IPS DF 4.7 (cell line): ENCODE data around the gene KLRG1.

Source experiments
- DNase-seq: peaks from one replicate; pipeline ENCODE4 v3.0.0-alpha.2; 2013; ENCODE audit warnings: low spot score; ENCODE audit errors: extremely low read depth

The KLRG1 gene

GRCh38 chr12:8985213-8985754 lies 4.1 kb upstream of the KLRG1 start:
- no peak for DNase-seq

GRCh38 chr12:8987163-8987562 lies 2.2 kb upstream of the KLRG1 start:
- DNase-seq = no peak

- DNase-seq = no peak
These were observed 1.7 kb upstream of the KLRG1 start for GRCh38 chr12:8987685-8988084.

- DNase-seq = no peak
These were observed 2.3 kb downstream of the KLRG1 start for GRCh38 chr12:8991371-8992345.

- DNase-seq = no peak
These were observed 4.5 kb downstream of the KLRG1 start for GRCh38 chr12:8993827-8994226.

GRCh38 chr12:8995021-8995775 lies 5.9 kb downstream of the KLRG1 start:
- no peak for DNase-seq

GRCh38 chr12:8996682-8997405 lies 7.5 kb downstream of the KLRG1 start:
- no peak for DNase-seq

GRCh38 chr12:9001233-9001632 lies 11.9 kb downstream of the KLRG1 start:
- no peak for DNase-seq

- no peak for DNase-seq
These were observed 13.0 kb downstream of the KLRG1 start for GRCh38 chr12:9002335-9002734.

- DNase-seq = no peak
These were observed 33.2 kb downstream of the KLRG1 start for GRCh38 chr12:9022592-9022991.

- DNase-seq = no peak
These were observed 35.2 kb downstream of the KLRG1 start for GRCh38 chr12:9024512-9024911.

- DNase-seq = no peak
These were observed 38.1 kb downstream of the KLRG1 start for GRCh38 chr12:9027161-9028059.

- no peak for DNase-seq
These were observed 41.4 kb downstream of the KLRG1 start for GRCh38 chr12:9030776-9031175.

- DNase-seq = no peak
These were observed 43.0 kb downstream of the KLRG1 start for GRCh38 chr12:9032202-9032964.

GRCh38 chr12:9033265-9033887 lies 44.0 kb downstream of the KLRG1 start:
- no peak for DNase-seq

GRCh38 chr12:9034095-9034494 lies 44.7 kb downstream of the KLRG1 start:
- DNase-seq = no peak

GRCh38 chr12:9036227-9036626 lies 46.9 kb downstream of the KLRG1 start:
- no peak for DNase-seq

GRCh38 chr12:9037431-9037830 lies 48.1 kb downstream of the KLRG1 start:
- DNase-seq = no peak

GRCh38 chr12:9039397-9039977 lies 50.1 kb downstream of the KLRG1 start:
- peak; percentile 38 for DNase-seq
